GM23338 (cell line): ENCODE results near the gene FMN1. TPM values are rescaled to one million over a fixed set of nuclear protein-coding genes. Genes with fewer than 3 reads are reported as not detected.

Experiments used
- ATAC-seq: fragments of 200-7000 bp; cut with Tn5 transposase; 3 replicates; pipeline ENCODE4 v1.9.1; 2020
- DNase-seq: peaks from one replicate; pipeline ENCODE4 v3.0.0-alpha.2; 2015; ENCODE audit warnings: low spot score
- H2AFZ ChIP-seq: fragments of 200-600 bp; sonication (generic); 2 replicates; pipeline ENCODE4 v1.8.0; 2016; ENCODE audit warnings: antibody characterized with exemption, mild to moderate bottlenecking, moderate library complexity
- H3F3A ChIP-seq: fragments of 200-600 bp; sonication (generic); replicated peaks from 2 replicates; pipeline ENCODE4 v1.8.0; 2017; ENCODE audit warnings: antibody characterized with exemption, mixed run types, low read depth
- H3K27ac ChIP-seq: fragments of 200-600 bp; sonication (generic); 2 replicates; pipeline ENCODE4 v1.6.1; 2016; ENCODE audit warnings: low read depth
- H3K27me3 ChIP-seq: fragments of 200-600 bp; sonication (generic); 2 replicates; pipeline ENCODE4 v1.8.0; 2016; ENCODE audit warnings: mild to moderate bottlenecking, mixed run types, moderate library complexity; ENCODE audit not compliant: insufficient read depth
- H3K36me3 ChIP-seq: fragments of 200-600 bp; sonication (generic); 2 replicates; pipeline ENCODE4 v1.8.0; 2016; ENCODE audit warnings: mild to moderate bottlenecking; ENCODE audit not compliant: insufficient read depth
- H3K4me1 ChIP-seq: fragments of 200-600 bp; sonication (generic); 2 replicates; pipeline ENCODE4 v1.8.0; 2016; ENCODE audit warnings: mild to moderate bottlenecking, moderate library complexity; ENCODE audit not compliant: insufficient read depth
- H3K4me2 ChIP-seq: fragments of 200-600 bp; sonication (generic); 2 replicates; pipeline ENCODE4 v1.7.1; 2017; ENCODE audit warnings: mixed run types
- H3K4me3 ChIP-seq: fragments of 200-600 bp; sonication (generic); 2 replicates; pipeline ENCODE4 v1.6.1; 2016; ENCODE audit warnings: mixed run types
- H3K79me2 ChIP-seq: fragments of 200-600 bp; sonication (generic); replicated peaks from 2 replicates; pipeline ENCODE4 v1.8.0; 2017; ENCODE audit warnings: mild to moderate bottlenecking; ENCODE audit not compliant: insufficient read depth
- H3K9me2 ChIP-seq: fragments of 200-600 bp; sonication (generic); 2 replicates; pipeline ENCODE4 v1.8.0; 2017; ENCODE audit not compliant: insufficient read depth
- H4K20me1 ChIP-seq: fragments of 200-600 bp; sonication (generic); replicated peaks from 2 replicates; pipeline ENCODE4 v1.8.0; 2017; ENCODE audit warnings: mild to moderate bottlenecking; ENCODE audit not compliant: insufficient read depth
- H3K27ac Mint-ChIP-seq: 2 replicates; pipeline ENCODE4 v1.8.0; 2020; ENCODE audit warnings: inconsistent platforms, mild to moderate bottlenecking, moderate library complexity, mixed read lengths
- H3K27me3 Mint-ChIP-seq: 3 replicates; pipeline ENCODE4 v1.8.0; 2022; ENCODE audit warnings: low read depth, mild to moderate bottlenecking, moderate library complexity, mixed read lengths, inconsistent platforms; ENCODE audit not compliant: insufficient read depth, poor library complexity
- H3K36me3 Mint-ChIP-seq: 3 replicates; pipeline ENCODE4 v1.8.0; 2021; ENCODE audit warnings: low read depth, mild to moderate bottlenecking, inconsistent platforms, moderate library complexity, mixed read lengths
- H3K4me1 Mint-ChIP-seq: 3 replicates; pipeline ENCODE4 v1.8.0; 2020; ENCODE audit warnings: mild to moderate bottlenecking, inconsistent platforms, mixed read lengths
- H3K4me3 Mint-ChIP-seq: 3 replicates; pipeline ENCODE4 v1.8.0; 2021; ENCODE audit warnings: moderate library complexity, mild to moderate bottlenecking, inconsistent platforms, mixed read lengths
- H3K9me3 Mint-ChIP-seq: 3 replicates; pipeline ENCODE4 v1.8.0; 2020; ENCODE audit warnings: moderate library complexity, mild to moderate bottlenecking, inconsistent platforms, mixed read lengths
- CTCF ChIP-seq, 2 experiments: fragments of 200-600 bp in 1 of 2; sonication (generic) in 1 of 2; conservative IDR thresholded peaks; 2 replicates each; pipeline versions ENCODE4 v1.5.1 to v1.6.1; 2016 to 2017; ENCODE audit warnings: antibody characterized with exemption in 2 of 2, low read depth in 2 of 2, mild to moderate bottlenecking in 2 of 2, moderate library complexity in 1 of 2
- ETS1 ChIP-seq: IDR thresholded peaks from 2 replicates; pipeline ENCODE4 v1.6.1; 2016; ENCODE audit warnings: antibody characterized with exemption
- EZH2 ChIP-seq: fragments of 200-600 bp; sonication (generic); IDR thresholded peaks from one replicate; pipeline ENCODE4 v1.8.0; 2017; ENCODE audit warnings: antibody characterized with exemption, mild to moderate bottlenecking, low read depth; ENCODE audit not compliant: unreplicated experiment
- EZH2phosphoT487 ChIP-seq: fragments of 200-600 bp; sonication (generic); IDR thresholded peaks from one replicate; pipeline ENCODE4 v1.8.1; 2018; ENCODE audit warnings: antibody characterized with exemption; ENCODE audit not compliant: unreplicated experiment
- JUNB ChIP-seq: IDR thresholded peaks from one replicate; pipeline ENCODE4 v1.6.1; 2016; ENCODE audit warnings: antibody characterized with exemption; ENCODE audit not compliant: unreplicated experiment
- NANOG ChIP-seq: IDR thresholded peaks from 2 replicates; pipeline ENCODE4 v1.6.1; 2016; ENCODE audit warnings: antibody characterized with exemption, borderline replicate concordance
- REST ChIP-seq: IDR thresholded peaks from one replicate; pipeline ENCODE4 v1.6.1; 2018; ENCODE audit warnings: antibody characterized with exemption; ENCODE audit not compliant: unreplicated experiment
- STAT1 ChIP-seq: IDR thresholded peaks from one replicate; pipeline ENCODE4 v1.6.1; 2016; ENCODE audit warnings: antibody characterized with exemption; ENCODE audit not compliant: unreplicated experiment
- ZNF114 ChIP-seq: fragments of 250-450 bp; sonication (Bioruptor Pico); IDR thresholded peaks from 2 replicates; pipeline ENCODE4 v1.5.0; 2020; ENCODE audit warnings: mild to moderate bottlenecking, moderate library complexity
- ZNF331 ChIP-seq: fragments of 250-450 bp; sonication (Bioruptor Pico); IDR thresholded peaks from 2 replicates; pipeline ENCODE4 v1.5.0; 2020; ENCODE audit warnings: low read depth, mild to moderate bottlenecking, moderate library complexity
- ZNF462 ChIP-seq: fragments of 250-450 bp; sonication (Bioruptor Pico); IDR thresholded peaks from 2 replicates; pipeline ENCODE4 v1.5.0; 2020; ENCODE audit warnings: mild to moderate bottlenecking, moderate library complexity
- polyA plus RNA-seq: library from polyadenylated mRNA; unstranded; fragments of >200 nt; fragmentation: Nextera tagmentation; extraction: Ambion mirVana; gene quantifications from 2 replicates; pipeline ENCODE4 v1.2.1, GENCODE V29; 2016
- total RNA-seq: library from RNA; depleted of rRNA; stranded (reverse); fragments of >200 nt; shearing (Covaris generic); gene quantifications from 2 replicates; pipeline ENCODE4 v1.2.3, GENCODE V29; 2014

FMN1 gene
- total and polyA plus RNA-seq, 2 experiments from 2014 or later: 1.2 to 1.6 TPM

GRCh38 chr15:32922541-32922940 lies 272.0 kb downstream of the FMN1 start:
- no peak for DNase-seq
- no peak overlapping the region for H3K27ac ChIP-seq
- Mint-ChIP-seq H3K27me3 (no peaks in the 10 kb centered on the region), H3K9me3 (no peaks in the 10 kb centered on the region), H3K4me1 (peaks cover 9% of the 10 kb centered on the region), H3K27ac (no peak overlapping the region), H3K4me3 (no peak overlapping the region), H3K36me3 (no peaks in the 10 kb centered on the region)
- H3K4me3 ChIP-seq: no peak overlapping the region
- no peak for ATAC-seq
- H3F3A ChIP-seq: no peaks in the 10 kb centered on the region
- H3K4me2 ChIP-seq: no peak overlapping the region
- 0 out of 2 replicates have a peak, but pooled peaks cover 8% of the 10 kb centered on the region for H3K4me1 ChIP-seq
- H3K27me3 ChIP-seq: no peaks in the 10 kb centered on the region
- TF ChIP-seq ZNF114: no peak
- TF ChIP-seq JUNB: no peak
- TF ChIP-seq STAT1: no peak
- no peak for TF ChIP-seq EZH2phosphoT487
- TF ChIP-seq ZNF462: no peak
- TF ChIP-seq NANOG: no peak
- TF ChIP-seq CTCF (conservative IDR thresholded peaks at IDR 0.05; ENCODE audit: low read depth in 2 of 2): no peak
- no peak for TF ChIP-seq REST
- TF ChIP-seq EZH2: no peak
- no peak for TF ChIP-seq ETS1
- TF ChIP-seq ZNF331 (CRISPR knock-in tag): no peak
- H4K20me1 ChIP-seq: no peaks in the 10 kb centered on the region
- no peaks in the 10 kb centered on the region for H3K79me2 ChIP-seq
- no peaks in the 10 kb centered on the region for H3K36me3 ChIP-seq
- no peak overlapping the region for H2AFZ ChIP-seq
- H3K9me2 ChIP-seq: no peaks in the 10 kb centered on the region
